Measurements from ENCODE around the gene ITGB8.

Gene ITGB8

DNA sequence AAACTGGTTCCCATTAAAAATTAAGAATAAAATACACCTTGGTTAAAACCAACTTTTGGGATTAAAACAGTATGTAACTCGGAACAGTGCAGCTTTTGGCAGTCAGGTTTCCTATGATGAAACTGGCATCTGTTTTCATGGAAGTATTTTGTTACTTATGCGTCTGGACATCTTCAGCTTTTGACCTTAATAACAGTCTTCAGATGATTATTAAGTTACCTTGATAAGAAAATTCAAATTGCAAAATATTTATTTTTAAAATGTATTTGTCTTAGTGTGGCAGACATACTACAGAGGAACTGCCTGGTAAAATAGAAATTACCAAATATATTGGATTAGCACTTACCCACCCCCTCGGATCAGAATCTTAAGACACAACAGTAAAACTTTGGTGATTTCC, 100.0 kb downstream of the ITGB8 start:
- no peak for DNase-seq (ENCODE audit: low spot score)

DNA sequence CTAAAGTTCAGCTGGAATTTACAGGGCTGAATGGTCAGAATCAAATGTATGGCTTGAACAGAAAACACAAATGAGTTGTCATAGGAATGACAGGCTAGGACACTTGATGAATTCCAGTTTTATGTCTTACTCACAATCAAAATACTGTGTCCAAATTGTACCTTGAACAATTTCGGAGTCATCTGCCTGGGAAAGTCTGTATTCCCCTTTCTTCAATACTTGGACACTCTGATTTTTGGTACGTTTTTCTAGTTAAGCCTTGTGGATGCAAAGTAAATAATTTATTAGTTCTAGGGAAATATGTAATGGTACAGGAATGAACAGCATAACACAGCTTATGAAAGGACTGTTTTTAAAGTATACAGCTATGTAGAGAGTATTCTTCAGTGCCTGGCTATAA, 100.4 kb downstream of the ITGB8 start:
- no peak for DNase-seq (ENCODE audit: low spot score)

DNA sequence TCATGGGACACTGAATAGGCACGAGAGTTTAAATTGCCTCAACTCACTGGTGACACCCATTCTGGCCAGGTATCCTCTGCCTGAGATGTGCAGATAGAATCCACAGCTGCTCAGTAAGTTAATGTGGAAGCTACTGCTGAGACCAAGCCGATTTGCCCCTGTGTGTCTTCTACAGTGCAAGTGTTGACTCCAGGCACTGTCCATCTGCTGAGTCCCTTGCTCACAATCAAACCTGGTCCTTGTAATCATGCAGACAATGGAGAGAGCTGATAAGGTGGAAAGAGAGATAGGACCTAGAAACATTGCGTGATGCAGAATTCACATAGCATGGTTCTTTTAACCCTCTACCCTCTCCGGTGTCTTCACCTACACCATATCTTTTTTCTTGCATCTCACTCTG, 101.4 kb downstream of the ITGB8 start:
- DNase-seq (ENCODE audit: low spot score) = no peak

DNA sequence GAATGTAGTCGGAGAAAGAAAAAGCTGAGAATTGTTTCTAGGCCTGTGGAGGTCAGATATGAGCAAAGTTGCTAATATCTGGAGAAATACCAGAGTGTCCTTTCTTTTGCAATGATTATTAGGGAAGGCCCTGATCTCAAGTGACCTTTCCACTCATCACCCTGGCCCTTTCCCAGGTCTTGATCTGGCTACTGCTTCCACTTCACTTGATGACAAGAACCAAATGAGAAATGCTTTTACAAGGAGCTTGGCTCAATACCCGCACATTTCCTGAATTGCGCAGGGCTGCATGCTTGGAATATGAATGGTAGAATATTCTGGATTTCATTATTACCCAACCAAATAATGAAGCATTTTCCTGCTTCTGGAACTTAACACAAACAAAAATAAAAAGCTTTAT, 104.6 kb downstream of the ITGB8 start:
- DNase-seq (ENCODE audit: low spot score) = no peak

DNA sequence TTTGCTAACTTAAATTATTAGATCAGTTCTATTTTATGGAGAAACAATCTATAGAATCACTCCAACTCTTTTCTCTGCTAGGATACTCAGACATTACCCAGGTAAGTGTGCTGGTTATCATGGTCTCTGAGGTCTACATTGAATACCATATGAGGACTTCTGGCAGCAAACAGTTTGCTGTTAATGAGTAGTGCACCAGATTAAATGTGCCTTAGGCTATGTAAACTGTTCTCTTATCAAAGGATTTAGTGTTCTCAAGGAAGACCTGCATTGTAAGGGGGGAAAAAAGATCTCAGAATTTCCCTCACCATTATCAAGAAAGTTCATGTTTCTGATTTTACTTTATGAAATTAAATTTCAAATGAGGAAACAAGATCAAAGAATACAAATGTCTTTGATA, 107.5 kb downstream of the ITGB8 start:
- DNase-seq (ENCODE audit: low spot score) = no peak

DNA sequence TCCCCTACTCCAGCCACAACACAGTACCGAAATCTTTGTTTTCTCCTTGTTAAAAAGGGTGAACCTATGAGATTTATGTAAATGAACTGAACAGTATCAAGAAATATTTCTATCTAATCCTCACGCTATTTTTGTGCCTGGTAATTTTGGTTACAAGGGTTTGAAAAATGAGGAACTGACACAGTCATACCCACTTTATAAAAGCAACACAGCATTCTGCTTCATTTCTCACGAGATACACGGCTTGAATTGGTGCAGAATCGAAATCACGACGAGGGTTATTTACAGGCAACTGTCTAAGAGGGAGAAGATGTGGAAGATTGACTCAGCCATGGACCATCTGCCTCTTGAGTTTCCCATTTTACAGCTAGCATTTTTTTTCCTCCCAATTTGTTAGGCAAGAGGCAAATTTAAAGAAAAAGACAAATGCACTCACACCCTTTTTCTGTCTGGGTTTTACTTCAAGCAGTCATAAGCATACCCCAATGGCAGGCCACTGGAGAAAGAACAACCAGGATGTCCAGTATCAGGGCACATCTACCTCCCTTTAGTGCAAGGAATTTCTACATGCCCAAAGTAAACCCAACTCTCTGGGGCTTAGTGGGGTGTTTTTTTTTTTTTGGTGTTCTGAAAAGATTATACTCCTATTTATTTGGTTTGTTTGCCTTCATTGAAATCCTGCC, 108.1 kb downstream of the ITGB8 start:
- DNase-seq (ENCODE audit: low spot score) = no peak

DNA sequence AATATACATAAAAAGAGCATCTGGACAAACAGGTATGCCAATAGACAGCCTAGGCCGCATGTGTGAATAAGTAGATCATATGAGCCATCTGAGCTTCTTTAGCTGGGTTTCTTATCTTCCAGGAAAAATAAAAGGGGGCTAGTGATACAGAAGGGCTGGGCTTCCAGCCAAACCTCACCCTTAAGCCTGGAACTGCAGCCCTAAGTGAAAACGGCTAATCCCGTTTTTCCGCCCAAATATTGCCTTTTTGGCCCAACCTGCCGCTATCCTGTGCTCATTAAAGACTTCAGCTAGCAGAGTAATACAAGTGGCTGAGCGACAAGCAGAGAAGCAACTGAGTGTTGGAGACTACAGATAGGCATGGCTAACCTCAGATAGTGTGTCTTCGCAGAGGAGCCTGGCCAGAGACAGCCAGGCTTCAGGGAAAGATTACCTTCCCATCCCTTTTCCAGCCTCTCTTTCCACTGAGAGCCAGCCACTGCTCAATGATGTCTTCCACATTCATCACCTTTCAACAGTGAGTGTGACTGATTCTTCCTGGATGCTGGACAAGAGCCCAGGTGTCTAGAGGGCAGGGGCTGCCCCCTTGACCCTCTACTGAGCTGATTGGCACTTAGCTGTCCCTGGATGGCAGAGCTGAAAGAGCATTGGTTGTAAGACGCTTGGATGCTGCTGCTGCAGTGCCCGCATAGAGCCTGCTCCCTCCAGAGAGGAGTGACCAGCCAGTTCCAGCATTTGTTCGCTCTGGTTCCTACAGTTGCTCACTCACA, 108.9 kb downstream of the ITGB8 start:
- no peak for DNase-seq (ENCODE audit: low spot score)

DNA sequence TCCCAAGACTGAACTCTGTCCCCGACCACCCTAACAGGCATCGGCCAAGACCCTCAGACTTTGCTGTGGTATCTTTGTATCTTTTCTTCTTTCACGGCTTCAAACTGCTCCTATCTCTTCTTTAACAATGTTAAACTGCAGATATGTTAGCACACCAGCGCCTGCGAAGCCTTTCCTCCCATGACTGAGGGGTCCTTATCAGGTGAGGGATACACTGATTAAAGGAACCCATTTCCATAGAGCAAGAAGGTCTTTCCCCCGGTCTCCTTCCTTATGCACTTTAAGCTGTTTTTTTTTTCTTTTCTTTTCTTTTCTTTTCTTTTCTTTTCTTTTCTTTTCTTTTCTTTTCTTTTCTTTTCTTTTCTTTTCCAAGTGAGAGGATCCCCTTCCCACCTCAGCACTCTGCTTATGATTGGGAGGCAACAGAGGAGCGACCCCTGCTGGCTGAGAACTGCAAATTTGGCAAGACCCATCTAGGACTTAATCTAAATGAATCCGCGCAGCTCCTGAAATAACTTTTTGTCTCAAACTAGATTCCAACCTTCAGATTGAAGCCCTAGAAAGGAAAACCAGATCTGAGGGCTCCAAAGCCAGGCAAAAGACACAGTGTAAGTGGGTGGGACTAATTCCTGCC, 109.9 kb downstream of the ITGB8 start:
- peak; percentile 26 for DNase-seq (ENCODE audit: low spot score)

DNA sequence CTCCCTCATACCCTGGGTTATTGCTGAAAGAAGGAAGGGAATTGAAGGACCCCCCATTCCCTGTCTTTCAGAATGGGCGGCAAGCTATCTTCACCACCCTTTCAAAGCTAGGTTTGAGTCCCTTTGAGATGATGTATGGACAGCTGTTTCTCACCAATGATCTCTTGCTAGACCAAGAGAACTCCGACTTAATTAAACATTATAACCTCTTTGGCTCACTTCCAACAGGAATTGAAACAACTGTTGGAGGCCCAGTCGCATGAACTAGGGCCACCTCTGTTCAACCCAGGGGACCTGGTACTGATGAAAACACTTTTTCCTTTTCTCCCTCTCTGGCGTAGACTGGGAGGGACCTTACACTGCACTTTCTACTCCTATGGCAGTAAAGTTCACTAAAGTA, 110.6 kb downstream of the ITGB8 start:
- DNase-seq (ENCODE audit: low spot score) = no peak

DNA sequence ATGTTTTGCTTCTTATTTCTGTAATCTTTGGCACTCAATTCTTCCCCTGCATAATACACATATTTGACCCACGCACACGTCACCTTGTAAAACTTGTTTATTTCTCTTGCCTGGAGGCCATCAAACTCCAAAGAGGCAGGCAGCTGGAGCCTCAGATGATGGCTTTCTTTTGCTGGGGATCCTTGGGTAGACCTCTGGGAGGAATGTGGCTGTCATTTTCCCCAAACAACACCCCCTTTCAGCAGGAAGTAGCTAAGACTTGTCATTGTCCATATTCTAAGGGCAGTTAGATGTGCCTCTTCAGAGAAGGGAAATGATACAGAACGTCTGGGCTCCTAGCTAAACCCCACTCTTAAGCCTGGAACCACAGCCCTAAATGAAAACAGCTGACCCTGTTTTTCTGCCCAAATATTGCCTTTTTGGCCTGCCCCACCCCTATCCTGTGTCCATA, 111.3 kb downstream of the ITGB8 start:
- no peak for DNase-seq (ENCODE audit: low spot score)

DNA sequence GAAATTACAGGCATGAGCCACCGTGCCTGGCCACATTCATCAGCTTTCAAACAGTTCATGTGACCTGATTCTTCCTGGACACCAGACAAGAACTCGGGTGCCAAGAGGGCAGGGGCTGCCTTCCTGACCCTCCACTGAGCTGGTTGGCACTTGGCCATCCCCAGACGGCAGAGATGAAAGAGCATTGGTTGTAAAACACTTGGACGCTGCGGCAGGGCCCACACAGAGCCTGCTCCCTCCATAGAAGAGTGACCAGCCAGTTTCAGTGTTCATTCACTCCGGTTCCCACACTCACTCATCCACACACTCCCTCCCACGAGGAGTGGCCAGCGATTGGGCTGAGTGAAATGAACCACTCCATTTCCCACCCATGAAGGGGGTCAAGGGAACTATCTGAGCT, 112.3 kb downstream of the ITGB8 start:
- DNase-seq (ENCODE audit: low spot score) = no peak

DNA sequence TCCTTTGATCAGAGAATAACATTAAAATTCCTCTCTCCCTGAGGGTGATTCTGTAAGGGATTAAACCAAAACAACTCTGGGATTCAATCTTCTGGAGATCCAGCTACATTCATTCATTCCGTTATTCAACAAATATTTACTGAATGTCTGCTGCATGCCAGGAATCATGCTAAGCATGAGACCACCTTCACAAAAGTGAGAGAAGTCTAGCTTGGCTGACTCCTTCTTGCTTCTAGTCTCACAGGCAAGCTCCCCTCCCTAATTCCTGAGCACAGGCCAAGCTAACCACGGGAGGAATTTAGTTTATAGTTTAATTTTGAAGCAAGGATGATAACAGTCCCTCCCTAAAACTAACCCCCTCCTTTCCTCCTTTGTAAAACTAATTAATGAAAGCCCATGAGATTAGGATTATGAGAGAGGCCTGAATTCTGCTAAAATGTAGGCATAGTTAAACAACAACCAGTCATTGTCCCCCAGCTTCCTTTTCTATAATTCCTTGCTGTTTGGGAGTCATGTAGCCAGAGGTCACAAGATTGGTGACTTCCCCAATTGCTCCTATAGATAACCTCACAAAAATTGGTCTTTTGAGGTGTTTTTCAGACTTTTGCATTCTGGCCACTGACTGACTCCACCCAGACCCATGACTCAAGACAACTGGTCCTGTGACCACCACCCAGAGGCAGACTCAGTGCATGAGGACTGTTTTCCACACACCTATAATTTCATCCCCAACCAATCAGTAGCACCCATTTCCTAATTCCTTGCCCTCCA, 113.5 kb downstream of the ITGB8 start:
- DNase-seq (ENCODE audit: low spot score) = no peak

DNA sequence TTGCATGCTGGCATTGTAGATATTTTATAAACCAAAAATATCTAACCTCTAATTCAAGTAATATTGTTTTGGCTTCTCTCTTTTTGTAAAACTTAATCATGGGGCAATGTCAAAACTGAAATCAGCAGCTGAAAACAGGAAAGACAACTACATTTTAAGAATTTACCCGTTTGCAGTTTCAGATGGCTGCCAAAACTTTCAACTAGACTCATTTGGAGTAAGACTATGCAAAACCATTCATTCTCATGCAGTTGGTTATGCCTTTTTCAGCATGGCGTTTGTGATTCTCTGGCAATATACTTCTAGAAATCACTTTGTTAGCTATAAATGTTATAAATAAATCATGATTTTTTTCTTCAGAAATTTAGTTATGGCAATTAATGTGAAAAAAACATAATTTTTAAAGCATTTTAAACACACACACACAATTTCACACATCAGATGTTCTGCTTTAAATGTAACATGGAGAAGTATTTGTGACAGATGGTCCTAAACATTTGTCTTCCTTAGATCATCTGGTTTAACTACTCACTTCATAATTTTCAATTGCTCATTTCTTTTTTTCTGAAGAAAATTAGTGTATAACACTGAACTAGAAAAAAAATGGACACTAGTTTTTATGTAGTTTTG, 116.4 kb downstream of the ITGB8 start:
- DNase-seq (ENCODE audit: low spot score) = no peak

DNA sequence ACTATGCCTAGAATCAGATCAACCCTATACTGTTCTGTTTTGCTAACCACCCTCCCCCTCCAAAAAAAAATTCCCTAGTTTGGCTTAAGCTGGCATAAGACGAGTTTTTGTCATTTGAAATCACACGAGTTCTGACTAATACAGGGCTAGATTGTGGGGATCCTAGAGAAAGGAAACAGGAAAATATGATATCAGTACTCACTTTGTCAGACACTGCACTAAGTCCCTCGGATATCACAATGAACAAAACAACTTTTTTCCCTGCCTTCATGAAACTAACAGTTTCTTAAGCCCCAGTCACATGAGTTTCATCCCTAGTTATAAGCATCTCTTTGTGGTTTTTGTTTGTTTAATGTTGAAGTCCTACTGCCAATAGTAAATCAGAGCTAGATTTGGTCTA, 118.5 kb downstream of the ITGB8 start:
- no peak for DNase-seq (ENCODE audit: low spot score)

DNA sequence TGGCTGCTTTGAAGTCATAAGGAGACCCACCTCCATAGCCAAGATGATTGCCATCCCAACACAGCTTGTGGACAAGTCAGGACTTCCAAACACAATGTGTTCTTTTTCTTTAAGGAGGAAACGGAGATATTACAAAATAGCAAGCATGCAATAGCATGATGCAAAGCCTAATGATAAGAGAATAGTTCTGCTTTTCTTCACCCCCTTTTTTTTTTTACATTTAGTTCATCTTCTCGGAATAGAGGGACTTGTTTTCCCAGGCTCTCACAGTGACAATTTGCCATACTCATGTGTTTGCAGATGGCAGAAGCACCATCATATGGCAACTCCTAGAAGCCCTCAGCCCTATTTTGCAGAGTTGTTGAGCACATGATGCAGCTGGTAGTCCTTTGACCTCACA, 119.8 kb downstream of the ITGB8 start:
- DNase-seq (ENCODE audit: low spot score) = no peak

DNA sequence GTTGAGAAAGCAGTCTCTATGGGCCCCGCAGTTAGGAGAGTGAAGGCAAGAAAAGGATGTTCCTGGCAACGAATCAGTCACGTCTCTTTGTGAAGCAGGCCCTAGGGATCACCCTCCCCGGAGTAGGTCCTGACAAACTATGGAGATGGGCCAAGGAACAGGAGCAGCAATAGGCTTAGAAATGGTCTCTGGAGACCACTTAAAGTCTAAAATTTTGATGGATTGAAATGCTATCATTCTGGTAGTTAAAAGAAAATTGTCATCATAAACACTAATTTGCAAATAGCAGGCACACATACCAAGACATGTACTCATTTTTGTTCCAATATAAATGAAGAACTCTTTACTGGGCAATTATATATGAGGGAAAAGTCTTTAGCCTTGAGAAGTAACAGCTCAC, 123.5 kb downstream of the ITGB8 start:
- DNase-seq (ENCODE audit: low spot score) = no peak

DNA sequence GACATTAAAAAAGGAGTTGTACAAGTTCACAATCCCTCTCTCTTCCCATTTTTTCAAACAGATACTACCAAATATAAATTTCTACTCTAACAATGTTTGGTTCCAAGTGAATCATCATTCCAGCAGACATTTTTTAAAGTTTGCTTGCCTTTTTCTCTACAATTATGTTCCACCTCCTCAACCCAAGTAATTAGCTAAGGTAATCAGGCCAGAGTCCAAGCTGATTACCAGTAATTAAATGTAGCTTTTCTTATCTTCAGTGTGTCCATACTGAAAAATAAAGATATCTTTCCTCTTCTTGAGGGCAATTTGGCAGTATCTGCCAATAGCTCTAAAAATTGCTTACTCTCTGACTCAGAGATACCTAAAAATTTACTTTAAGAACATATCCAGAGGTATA, 126.0 kb downstream of the ITGB8 start:
- DNase-seq (ENCODE audit: low spot score) = no peak

DNA sequence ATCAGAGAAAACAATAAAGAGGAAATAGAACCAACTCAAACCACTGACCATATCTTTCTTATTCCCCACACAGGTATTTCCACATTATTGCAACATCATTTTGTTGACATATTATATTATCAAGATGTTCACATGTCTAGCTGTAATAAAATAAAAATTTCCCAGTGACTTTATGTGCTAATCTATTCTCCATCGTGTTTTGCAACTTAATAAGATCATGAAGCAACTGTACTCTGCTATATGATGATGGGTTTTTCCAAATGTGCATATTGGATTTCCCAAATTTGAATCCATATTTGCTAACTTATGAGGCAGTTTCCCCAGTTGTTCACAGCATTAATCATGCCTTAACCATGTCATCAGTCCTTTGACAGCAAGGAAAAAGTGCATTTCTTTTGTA, 127.8 kb downstream of the ITGB8 start:
- no peak for DNase-seq (ENCODE audit: low spot score)

DNA sequence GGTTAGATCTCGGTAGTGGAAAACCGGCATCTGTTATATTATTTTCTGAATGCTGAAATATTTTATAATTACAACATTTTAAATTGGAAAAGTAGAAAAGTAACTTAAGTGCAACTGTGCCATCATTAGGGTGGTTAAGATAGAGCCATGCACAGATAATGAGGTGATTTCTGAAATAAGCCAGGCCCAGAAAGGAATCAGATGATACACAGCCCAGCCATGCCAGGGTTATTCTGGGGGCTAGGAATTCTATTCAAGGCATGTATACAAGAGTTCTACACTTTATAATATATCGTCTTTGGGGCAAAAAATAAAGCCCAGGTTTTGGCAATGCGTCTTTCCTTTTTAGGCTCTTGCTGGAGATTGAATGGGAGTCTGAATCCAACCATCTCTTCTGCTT, 128.7 kb downstream of the ITGB8 start:
- DNase-seq (ENCODE audit: low spot score) = no peak

DNA sequence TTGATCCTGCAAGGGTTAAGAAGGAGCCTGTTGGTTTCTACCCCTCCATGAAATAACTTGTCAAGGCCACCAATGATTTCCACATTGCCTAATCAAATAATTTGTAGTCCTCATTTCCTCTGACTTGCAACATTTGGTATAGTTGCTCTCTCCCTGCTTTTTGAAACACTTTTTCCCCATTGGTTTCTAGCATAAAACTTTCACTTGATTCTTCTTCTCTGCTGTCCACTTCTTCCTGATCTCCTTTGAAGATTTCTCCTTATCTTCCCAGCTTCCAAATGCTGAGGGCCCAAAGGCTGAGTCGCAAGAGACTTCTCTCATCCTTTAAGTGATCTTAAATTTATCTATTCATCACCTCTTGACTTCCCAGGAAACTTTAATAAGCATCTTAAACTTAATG, 134.2 kb downstream of the ITGB8 start:
- no peak for DNase-seq (ENCODE audit: low spot score)
